HG03060 (cell line): Measurements from ENCODE around the gene ADD1.
"Not testable (repeated sequence)": the region's sequence is repeated elsewhere in the genome, so short reads cannot be mapped to it uniquely, and the experiment has no call there.

Source experiments
- ATAC-seq: cut with Tn5 transposase; IDR thresholded peaks from one replicate; pipeline ENCODE4 v1.9.1; 2021; ENCODE audit warnings: low read depth, moderate number of reproducible peaks; ENCODE audit not compliant: unreplicated experiment

ADD1 gene

DNA sequence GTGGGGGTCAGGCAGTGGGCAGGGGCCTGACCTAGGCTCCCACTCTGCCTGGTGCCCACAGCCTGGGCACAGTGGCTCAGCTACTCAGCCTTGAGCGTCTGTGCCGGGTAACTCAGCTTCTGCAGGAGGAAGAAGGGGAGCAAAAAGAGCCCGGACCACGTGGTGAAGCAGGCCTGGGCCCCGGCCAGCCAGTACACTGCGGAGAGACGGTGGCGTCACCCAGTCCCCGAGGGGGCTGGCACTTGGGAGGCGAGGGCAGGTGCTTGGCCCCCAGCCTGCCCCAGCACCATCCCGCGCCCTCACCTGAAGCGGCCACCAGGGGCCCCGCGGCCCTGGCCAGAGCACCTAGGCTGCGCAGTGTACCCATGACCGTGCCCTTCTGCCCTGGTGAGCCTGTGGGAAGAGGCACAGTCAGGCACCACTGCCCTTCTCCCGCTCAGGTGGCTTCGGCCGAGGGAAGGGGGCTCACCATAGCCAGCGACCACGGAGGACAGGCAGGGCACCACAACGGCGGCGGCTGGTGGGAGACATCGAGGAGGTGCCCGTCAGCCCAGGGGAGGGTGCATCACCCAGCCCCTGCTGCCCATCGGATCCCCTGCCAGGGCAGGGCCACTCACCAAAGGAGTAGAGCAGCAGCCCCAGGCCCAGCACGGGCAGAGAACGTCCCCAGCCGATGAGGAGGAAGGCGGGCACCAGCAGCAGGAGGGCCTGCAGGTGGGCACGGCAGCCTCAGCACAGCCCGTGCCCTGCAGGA, 87.3 kb downstream of the ADD1 start:
- no peak for ATAC-seq

DNA sequence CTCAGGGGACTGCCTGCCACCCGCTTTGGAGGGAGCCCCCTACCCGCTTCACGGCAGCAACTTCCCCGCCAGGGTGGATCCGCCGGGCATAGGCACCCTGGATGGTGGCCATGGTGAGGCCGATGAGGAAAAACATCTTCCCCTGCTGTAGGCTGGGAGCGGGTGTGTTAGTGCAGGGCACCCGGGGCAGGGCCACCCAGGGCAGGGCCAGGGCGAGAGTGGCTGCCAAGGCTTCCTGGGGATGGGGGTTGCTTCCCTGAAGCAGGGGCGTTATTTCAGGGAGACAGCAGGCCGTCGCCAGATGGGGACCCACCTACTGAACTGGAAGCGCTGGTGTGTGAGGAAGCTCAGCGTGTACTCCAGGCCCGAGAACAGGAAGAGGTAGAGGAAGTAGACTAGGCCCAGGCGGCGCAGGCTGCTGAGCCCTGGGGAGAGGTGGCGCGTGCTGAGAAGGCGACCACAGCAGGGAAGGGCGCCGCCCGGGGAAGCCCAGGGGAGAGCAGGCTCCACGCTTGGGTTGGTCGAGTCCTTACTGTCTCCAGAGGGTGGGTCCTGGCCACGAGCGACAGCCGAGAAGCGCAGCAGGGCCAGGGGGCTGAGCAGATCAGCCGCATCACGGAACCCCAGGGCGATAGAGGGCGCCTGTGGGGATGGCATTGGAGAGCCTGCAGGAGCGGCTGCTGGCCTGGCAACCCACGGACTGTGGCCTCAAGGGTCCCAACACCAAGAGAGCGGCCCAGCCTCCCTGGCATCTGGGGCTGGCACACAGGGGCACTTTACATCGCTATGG, 88.1 kb downstream of the ADD1 start:
- ATAC-seq: no peak

DNA sequence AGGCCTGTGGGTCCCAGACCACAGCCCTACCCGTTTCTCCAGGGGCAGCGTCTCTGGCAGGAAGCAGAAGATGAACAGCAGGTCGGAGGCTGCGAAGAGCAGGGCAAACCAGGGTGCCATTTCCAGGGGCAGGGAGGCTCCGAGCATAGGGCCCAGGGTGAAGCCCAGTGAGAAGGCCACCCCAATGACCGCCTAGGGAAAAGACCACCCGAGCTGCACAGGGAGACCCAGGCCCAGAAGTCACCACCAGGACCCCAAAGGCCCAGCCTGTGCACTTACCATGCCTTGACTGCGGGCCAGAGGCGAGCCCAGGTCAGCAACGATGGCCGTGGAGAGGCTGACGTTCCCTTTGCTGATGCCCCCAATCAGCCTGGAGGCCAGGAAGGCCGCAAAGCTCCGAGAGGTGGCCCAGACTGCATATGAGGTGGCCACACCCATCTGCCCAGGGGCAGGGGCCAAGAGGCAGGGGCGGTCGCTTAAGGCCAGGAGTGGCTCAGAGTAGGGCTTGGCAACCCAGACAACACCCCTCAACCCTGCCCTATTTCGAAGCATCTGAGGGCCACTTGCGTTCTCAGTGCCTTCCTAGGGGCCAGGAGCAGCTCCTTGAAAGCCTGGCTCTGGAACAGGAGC, 88.8 kb downstream of the ADD1 start:
- no peak for ATAC-seq

DNA sequence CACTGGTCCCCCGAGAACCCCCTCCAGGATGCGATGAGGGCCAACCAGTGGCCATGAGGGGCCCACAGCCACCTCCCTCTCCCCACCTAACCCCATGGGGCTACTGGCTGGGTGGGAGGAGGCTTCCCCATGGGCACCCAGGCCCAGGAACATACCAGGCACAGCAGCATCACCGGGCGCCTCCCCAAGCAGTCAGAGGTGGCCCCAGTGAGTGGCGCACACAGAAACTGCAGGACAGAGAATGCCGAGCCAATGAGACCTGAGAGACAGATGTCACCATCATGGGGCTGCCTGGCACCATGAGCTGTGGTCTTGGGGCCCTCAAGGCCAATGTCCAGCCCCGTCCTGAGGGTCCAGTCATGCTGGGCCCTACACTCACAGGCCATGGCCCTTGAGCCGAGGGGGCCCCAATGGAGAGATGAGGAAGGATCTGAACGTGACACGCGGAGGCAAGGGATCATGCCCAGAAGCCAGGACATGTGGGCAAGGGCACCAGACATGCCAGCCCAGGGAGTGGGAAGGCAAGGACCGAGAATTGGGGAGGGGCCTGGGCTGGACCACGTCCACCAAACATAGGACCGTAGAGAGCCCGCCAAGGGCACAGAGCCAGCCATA, 89.4 kb downstream of the ADD1 start:
- ATAC-seq: no peak

DNA sequence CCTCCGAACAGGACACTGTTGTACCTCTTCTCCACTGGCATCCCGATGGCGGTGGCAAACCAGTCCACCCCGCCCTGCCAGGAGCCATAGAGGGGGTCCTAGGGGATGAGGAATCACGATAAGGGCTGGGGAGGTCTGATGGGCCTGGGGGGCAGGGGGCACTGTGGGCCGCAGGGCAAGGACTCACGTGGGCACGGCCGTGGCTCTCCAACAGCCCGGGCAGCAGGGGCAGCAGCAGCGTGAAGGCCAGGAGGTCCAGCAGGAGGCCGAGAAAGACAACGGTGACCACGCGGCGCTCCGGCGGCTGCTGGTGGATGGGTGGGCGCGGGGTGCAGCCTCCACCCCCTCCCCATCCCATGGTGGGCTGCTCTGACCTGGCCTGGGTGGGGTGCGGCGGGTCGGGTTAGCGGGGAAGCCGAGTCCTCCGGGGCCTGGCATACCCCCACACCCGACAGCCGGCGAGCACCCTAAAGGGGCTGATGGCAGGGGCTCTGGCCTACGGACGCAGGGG, 90.0 kb downstream of the ADD1 start:
- ATAC-seq: no peak

DNA sequence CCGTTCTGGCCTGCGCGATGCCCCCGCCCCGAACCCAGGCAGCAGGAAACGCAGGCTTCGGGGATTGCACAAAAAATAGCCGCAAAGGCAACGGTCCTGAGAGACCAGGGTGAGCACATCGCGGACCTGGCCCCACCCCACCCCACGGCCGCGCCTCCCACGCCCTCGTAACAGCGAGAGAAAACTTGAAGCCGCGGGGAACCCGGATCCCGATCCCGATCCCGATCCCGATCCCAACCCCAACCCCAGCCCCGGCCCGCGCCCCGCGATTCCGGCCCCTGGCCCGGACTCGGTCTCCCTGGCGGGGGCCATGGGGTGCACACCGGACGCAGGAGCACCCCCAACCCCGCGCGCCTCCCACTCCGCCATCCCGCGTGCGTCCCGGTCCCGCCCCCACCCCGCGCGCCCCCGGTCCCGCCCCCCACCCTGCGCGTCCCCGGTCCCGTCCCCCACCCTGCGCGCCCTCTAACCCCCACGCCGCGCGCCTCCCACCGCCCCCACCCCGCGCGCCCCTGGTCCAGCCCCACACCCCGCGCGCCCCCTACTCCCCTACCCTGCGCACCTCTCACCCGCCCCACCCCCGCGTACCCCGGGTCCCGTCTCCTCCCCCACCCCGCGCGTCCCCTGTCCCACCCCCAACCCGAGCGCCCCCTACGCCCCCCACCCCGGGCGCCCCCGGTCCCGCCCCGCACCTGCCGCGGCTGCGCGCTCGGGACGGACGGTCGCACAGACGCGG, 90.6 kb downstream of the ADD1 start:
- ATAC-seq: no peak

DNA sequence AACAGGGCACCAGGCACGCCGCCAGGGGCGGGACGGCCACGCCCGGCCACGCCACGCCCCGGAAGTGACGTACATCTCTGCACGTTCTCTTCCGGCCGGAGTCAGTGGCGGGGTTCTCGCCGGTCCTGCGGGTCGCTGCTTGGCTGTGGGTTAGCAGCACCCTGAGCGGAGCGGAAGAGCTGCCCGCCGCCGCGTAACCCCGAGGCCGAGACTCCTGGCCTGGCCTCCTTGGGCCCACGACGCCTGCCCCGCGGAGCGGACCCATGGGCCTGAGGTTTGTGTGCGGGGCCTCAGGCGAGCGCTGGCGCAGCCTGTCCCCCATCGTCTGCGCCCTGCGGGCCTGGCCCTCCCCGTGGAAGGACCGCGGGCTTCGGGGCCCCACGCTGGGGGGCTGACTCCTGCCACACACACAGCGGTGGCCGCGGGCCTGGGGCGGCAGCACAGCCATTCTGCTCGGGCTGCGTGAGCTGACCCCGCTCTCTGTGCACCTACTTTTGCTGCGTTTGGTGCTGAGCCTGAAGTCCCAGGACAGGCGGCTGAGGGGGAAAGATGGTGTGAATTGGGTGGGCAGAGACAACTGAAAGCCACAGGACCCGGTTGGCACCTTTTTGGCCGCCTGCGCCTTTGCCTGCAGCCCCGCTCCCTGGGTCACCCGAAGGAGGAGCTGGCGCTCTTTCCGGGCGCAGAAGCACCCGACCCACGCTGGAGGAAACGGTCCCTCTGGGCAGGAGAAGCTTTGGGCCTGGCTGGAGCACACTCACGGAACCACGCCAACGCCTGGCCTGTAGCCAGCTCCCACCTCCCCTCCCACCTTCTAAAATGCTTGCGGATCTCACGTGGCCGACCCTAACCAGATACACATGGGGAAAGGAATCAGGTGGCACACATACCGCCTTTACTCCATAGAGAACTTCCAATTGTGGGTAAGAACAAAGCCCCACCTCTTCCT, 91.4 kb downstream of the ADD1 start:
- no peak for ATAC-seq

DNA sequence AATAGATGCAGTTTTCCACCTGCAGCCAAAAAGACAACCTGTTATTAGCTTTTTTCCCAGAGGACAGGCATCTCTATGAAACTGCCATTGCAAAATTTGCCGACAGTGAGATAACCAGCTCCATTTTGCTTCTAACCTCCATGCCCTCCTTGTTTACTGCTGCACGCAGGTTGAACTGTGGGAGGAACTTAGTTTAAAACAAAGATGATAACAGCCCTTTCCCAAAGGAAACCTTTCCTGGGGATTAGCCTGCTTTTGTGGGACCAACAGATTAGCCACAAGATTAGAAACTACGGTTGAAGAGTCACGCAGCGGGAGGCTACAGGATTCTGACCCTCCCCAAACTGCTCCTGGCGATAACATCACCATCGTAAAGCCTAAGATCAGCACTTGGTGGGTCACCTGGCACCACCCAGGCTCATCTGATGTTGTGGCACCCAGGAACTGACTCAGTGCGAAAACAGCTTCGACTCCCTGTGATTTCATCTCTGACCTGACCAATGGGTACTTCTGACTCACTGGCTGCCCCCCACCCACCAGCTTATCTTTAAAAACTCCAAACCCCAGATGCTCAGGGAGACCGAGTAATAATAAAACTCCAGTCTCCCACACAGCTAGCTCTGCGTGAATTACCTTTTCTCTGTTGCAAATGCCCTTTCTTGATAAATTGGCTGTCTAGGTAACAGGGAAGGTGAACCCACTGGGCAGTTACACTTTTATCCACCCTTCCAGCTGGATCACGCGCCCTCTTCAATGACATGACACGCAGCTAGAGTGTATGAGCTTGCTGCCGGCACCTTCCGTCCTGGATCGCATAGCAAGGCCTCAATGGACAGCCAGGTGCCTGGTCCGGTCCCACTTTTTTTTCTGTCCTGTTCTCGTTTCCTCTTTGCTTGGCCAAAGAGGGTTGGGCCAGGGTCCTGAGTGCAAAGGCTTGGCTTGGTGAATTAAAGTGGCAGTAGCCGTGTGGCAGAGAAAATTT, 92.4 kb downstream of the ADD1 start:
- no peak for ATAC-seq

DNA sequence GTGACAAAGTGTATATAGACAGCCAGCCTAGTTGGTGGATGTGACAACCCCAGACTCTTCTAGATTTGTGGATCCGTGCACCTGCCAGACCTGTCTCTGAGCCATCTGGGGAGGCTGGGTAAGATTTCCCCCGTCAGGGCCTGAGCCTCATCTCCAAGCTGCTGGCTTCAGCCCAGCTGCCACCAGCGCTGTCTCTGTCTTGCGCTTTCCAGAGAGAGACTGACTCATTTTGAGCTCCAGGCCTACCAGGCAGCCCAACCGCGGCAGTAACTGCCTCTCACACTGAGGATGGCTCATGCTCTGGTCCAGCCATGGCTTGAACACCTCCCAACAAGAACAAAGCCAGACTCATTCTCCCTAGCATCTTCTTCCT, 93.1 kb downstream of the ADD1 start:
- no peak for ATAC-seq

DNA sequence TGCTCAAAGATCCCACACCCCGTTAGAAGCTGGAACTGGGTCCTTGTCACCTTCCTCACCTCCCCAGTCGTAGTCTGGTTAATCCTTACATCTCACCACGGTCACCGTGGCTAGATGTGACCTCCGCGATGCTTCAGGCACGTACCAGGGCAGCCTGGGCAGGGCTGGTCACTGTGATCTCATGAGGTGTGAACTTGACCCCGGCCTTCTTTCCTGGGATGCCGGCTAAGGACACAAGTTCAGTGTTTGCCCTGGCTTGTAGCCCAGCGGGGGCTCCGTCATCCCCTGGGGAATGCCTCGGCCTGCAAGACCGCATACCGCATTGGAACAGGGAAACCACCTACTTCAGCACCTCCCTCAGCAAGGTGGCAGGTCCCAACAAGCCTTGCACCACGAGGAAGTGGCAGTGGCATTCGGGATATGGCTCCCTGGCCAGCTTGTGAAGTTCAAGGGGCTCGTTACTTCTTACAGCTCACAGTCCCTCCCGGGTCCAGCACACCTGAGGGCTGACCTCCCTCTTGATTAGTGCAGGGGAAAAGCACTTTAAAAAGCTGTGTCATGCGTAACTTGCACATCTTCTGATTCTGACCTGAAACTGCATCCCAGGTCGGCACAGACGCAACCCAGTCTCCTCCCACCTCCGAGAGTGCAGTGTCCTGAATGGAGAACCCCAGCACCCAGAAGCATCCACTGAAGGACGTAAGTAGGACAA, 93.7 kb downstream of the ADD1 start:
- no peak for ATAC-seq

DNA sequence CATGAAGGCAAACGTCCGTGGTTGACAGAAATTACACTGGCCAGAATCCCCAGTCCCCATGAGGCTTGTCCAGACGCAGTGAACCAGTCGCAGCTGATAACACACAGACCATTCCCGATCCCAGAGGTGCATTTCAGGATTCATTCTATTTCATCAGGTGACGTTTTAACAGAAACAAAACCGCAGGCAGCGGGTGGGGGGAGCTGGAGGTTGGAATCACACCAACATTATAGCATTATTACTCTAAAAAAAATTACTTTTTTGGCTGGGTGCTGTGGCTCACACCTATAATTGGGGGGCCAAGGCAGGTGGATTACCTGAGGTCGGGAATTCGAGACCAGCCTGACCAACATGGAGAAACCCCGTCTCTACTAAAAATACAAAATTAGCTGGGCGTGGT, 94.3 kb downstream of the ADD1 start:
- ATAC-seq: no peak

DNA sequence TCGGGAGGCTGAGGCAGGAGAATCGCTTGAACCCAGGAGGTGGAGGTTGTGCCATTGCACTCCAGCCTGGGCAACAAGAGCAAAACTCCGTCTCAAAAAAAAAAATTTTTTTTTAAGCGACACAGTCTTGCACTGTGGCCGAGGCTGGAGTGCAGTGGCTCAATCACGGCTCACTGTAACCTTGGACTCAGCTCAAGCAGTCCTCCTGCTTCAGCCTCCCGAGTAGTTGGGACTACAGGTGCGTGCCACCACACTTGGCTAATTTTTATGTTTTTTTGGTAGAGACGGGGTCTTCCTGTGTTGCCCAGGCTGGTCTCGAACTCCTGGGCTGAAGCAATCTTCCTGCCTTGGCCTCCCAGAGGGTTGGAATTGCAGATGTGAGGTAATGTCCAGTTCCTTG, 94.8 kb downstream of the ADD1 start:
- ATAC-seq: not testable (repeated sequence)

DNA sequence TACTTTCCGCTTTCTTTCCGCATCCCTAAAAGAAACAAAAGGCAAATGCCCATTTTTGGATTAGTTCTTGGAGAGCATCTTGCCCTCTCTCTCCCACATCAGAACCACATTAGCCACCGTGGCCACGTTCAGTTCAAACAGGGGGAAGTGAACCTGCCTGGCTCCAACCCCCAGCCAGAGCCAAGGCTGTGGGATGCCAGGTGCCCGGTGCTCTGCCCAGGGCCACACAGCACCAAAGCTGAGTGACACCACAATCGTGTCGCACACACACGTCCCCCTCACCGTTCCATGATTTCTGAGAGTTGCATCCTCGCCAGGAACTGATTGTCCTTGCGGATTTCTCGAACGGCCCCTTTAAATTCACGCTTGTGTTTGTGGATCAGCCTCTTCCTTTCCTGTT, 95.3 kb downstream of the ADD1 start:
- no peak for ATAC-seq

DNA sequence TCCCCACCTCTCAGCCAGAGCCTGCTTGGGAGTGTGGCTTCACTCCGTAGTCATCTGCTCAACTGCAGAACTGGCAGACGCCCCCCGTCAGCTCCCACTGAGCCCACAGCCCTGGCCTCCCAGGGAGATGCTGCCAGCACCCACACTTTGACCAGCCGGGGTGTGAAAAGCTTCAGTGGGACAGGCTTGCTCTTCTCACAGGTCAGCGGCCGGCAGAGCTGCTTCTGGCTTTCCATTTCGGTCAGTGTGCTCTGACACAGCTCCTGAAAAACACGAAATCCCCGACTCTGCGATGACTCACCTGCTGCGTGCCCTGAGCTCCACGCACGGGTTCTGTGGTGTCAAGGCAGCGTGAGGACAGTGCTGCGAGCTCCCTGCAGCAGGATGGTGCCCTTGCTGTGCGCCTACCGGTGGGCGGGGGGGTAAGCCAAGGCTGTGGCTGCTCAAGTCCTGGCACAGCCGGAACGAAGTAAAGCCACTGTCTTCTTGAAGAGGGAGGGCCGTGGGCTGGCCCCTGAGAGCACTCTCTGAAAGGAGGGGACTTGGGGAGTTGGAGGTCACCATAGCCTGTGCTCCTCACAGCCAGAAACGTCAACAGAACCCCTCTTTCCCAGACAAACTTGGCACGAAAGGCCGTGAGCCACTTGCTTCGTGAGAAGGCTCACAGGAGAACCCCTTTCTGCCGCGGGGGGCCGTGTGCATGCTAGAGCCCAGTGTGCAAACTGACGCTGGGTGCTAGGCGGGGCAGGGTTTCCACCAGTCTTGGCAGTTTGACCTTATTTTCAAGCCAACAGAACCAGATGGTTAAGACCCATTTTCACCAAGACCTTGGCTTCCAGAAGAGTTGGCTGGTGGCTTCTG, 96.0 kb downstream of the ADD1 start:
- ATAC-seq: no peak

DNA sequence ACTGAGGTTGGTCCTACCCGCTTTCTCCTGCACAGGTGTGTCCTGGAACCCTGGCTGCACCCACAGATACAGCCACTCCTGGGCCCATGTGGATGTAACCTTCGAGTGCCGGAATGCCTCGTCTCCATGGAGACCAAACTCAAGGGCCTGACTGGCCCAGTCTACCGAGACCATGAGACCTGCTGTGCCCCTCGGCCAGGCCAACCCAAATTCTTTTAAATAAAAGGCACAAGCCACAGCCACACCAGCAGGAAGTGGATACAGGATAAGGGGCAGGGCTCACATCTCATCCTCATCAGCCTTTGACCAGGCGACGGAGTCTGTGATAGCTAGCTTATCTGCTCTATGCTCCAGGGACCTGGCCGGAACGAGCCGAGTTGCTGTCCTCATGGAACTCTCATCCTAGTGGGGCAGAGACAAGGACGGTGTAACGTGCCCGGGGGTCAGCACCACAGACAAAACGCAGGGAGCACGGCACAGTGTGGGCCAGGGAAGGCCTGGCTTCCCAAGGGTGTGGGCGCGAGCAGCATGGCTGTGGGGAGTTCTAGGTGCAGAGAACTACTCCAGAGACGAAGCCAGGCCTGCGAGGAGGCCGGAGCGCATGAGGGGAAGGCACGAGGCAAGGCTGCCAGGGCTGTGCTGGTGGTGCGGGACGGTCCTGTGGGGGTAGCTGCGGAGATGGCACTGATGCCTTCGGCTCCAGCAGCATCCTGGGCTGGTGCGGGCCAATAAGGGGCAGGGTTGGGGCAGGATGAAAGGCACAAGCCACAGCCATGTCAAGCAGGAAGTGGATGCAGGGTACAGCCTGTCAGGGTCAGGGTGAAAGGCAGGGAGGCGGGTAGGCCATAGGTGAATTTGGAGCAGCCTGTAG, 96.9 kb downstream of the ADD1 start:
- ATAC-seq: no peak
